DOHH2 (cell line): Measurements from ENCODE around the gene FCHSD2.

ENCODE experiments used
- EZH2phosphoT487 ChIP-seq: fragments of 200-600 bp; sonication (generic); IDR thresholded peaks from 2 replicates; pipeline ENCODE4 v1.6.1; 2017; ENCODE audit warnings: borderline replicate concordance, mild to moderate bottlenecking, antibody characterized with exemption, low read length, moderate library complexity, mixed read lengths
- TF ChIP-seq, protein P1 (sequence below): fragments of 200-600 bp; sonication (generic); IDR thresholded peaks from one replicate; pipeline ENCODE4 v1.5.1; 2014; ENCODE audit warnings: antibody characterized with exemption, mild to moderate bottlenecking, low read depth, low read length; ENCODE audit not compliant: poor library complexity, severe bottlenecking

DNA sequence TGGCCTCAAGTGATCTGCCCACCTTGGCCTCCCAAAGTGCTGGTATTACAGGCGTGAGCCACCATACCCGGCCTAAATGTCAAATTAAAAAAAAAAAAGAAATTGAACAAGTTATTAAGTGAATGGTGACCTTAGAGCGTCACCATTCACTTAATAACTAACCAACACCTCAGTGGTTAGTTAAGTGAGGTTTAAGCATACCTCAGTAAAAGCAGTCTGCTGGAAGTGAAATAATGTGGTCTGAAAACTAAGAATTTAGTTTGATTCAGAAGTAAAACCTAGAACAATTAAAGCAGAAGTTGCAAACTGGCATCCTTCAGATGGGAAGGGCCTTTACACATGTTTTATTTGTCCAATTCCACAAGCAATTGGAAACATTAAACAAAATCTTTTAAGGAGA lies 71.5 kb downstream of the FCHSD2 start:
- TF ChIP-seq, protein P1, sequence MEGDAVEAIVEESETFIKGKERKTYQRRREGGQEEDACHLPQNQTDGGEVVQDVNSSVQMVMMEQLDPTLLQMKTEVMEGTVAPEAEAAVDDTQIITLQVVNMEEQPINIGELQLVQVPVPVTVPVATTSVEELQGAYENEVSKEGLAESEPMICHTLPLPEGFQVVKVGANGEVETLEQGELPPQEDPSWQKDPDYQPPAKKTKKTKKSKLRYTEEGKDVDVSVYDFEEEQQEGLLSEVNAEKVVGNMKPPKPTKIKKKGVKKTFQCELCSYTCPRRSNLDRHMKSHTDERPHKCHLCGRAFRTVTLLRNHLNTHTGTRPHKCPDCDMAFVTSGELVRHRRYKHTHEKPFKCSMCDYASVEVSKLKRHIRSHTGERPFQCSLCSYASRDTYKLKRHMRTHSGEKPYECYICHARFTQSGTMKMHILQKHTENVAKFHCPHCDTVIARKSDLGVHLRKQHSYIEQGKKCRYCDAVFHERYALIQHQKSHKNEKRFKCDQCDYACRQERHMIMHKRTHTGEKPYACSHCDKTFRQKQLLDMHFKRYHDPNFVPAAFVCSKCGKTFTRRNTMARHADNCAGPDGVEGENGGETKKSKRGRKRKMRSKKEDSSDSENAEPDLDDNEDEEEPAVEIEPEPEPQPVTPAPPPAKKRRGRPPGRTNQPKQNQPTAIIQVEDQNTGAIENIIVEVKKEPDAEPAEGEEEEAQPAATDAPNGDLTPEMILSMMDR = no peak
- TF ChIP-seq EZH2phosphoT487 = no peak
